Breast epithelium (tissue), 3 donors: ENCODE data around the gene C1QTNF7.

Source experiments
- CTCF ChIP-seq, 3 donors: fragments of 450-650 bp; IDR thresholded peaks; one replicate each; pipeline ENCODE4 v1.5.1; 2016 to 2017; ENCODE audit warnings: antibody characterized with exemption in 3 of 3, mild to moderate bottlenecking in 3 of 3, moderate library complexity in 3 of 3
- POLR2A ChIP-seq: fragments of 450-650 bp; IDR thresholded peaks from one replicate; pipeline ENCODE4 v1.6.1; 2016; ENCODE audit warnings: antibody characterized with exemption, mild to moderate bottlenecking, moderate library complexity

- TF ChIP-seq CTCF (IDR thresholded peaks at IDR 0.05) (no peak), POLR2A (no peak)
Observed at GRCh38 chr4:15459706-15460105, 31.9 kb downstream of the C1QTNF7 start.
